DMS 273 (cell line): ENCODE data around the gene JADE2.

Experiments
- DNase-seq: peaks from one replicate; lab custom pipeline; 2025; ENCODE audit not compliant: unreplicated experiment; lab: John Stamatoyannopoulos, UW

The JADE2 gene

DNA sequence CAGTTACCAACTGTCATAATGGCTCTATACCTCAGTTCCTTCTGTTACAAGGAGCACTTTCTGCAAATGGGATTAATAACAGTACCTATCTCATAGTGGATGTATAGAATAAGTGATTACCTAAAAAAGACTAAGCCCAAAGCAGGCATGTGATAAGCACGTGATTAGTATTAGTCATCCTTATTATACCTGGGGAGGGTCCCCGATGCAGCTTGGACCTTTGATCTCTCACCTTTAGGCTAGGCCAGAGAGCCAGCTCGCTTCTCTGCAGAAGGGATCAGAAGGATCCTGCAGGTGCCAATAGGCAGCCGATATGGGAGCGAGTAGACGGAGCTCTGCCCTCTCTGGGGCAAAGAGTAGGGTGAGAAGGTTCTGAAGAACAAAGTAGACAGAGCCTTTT lies 4.0 kb downstream of the JADE2 start:
- DNase-seq: no peak

- DNase-seq: peak; percentile 43
Measured at GRCh38 chr5:134530301-134531077, 5.0 kb downstream of the JADE2 start.

- no peak for DNase-seq
Measured at GRCh38 chr5:134533115-134533815, 7.8 kb downstream of the JADE2 start.

DNA sequence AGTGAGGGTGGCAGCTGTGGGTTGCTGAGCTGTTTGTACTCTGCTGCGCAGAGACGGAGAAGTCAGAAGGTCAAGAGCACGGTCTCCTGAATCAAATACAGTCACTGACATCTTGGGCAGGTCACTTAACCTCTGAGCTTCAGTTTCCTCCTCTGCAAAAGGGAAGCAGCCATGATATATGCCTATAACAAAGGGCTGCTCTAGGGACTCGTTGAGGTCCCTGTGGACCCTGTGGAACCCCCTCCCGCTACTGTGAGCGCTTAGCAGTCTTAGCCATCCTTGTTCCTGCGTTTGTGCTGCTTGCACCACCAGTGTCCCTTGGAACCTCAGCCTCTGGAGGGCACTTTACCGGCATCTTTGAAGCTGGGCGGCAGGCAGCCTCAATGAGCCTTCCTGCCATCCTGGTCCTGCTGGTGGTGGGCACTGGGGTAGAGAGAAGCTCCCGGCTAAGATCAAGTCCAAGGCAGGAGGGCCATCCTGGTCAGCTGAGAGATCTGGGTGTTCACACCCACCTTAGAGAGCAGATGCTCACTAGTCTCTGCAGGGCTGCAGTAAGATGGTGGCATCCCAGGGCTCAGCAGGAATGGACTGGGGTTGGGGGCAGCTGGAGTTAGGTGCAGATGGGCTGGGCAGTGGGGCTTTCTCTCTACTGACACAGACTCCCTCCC lies 8.7 kb downstream of the JADE2 start:
- no peak for DNase-seq

DNA sequence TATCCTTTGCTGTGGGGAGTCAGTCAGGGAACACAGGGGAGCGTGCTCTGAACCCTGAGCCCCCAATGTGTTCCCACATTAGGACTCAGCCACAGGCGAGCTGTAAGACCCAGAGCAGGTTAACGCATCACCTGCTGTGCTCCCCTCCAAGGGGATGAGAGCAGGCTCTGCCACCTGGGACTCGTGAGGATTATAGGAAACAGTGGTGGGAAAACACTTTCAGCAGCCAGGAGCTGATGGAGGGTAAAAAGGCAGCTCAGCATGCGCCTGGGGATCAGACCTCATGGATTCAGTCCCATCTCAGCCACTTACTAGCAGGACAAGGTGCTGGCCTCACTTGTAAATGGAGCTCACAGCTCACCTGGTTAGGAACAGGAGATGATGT lies 9.2 kb downstream of the JADE2 start:
- no peak for DNase-seq

- peak; percentile 67 for DNase-seq
Measured at GRCh38 chr5:134536876-134537275, 11.4 kb downstream of the JADE2 start.

DNA sequence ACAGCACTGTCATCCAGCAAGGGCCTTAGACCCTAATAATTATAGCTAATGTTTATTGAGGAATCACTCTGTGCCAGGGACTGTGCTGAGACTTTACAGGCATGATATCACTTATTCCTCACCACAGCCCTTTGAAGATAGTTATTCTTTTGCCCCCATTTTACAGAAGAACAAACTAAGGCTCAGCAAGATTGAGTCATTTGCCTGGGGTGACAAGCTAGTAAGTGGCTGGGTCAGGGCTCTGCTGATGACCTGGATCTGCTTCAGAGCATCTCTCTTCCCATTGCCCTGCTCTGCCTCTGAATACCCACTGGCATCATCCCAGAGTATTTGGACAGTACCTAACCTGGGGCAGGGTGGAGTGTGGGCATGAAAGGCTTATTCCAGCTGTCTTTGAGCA lies 11.8 kb downstream of the JADE2 start:
- DNase-seq: no peak

GRCh38 chr5:134538296-134538695 lies 12.8 kb downstream of the JADE2 start:
- DNase-seq: no peak

DNA sequence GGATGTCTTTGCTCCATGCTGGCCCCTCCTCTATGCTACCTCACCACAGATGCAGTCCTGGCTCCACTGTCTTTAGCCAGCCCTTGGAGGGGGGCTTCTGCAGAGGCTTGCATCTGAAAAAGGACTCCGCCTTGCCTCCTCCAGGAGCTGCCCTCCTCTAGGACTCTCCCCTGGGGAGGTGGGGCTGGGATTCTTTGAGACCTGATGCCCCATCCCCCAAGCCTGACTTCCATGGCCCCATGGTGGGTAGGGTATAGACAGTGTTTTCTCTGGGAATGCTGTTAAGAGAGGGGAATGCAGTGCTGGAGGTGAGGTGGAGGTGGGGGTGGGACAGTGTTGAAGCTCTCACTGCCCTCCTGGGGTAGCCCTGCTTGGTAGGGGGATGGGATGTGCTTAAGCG lies 14.3 kb downstream of the JADE2 start:
- DNase-seq: no peak

DNA sequence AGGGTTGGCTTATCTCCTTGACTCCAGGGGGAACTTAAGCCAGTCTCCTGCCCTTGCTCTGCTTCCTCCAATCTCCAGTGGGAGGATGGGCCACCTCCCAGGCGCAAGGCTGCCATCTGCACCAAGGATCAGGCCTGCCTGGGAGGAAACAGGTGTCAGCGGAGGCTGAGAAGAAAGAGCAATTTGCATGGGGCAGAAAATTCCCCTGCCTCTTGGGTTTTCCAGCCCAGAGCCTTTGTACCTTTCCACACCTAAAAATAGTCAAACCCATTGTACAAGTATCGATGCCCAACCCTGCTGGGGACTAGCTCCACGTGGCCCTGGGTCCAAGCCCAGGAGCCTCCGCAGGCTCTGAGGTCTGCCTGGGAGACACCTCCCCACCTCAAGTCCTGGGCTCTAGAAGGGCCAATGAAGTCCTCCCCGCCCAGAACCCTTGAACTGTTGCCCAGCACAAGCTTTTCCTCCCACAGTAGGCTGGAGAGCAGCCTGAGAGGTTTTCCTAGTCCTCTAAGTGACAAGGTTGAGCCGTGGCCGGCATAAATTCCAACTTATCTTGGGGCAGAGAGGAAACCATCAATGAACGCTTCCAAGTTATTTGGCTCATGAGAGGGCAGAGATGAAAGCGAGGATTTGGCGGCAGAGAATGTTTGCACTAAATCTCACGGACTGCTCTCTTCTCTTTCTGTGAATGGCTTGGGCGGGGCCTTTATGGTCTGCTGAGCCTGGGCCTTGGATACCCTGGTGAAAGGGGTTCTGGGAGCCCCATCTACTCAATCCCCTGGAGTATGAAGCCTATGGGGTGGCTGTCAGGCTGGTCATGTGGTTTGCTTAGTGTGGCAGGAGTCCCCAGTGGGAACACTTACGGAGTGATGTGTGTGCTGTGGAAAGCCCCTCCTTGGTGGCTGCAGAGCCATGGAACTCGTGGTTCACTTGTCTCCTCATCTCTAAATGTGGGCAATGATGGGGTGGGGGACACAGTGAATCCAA lies 15.6 kb downstream of the JADE2 start:
- DNase-seq: peak; percentile 56

DNA sequence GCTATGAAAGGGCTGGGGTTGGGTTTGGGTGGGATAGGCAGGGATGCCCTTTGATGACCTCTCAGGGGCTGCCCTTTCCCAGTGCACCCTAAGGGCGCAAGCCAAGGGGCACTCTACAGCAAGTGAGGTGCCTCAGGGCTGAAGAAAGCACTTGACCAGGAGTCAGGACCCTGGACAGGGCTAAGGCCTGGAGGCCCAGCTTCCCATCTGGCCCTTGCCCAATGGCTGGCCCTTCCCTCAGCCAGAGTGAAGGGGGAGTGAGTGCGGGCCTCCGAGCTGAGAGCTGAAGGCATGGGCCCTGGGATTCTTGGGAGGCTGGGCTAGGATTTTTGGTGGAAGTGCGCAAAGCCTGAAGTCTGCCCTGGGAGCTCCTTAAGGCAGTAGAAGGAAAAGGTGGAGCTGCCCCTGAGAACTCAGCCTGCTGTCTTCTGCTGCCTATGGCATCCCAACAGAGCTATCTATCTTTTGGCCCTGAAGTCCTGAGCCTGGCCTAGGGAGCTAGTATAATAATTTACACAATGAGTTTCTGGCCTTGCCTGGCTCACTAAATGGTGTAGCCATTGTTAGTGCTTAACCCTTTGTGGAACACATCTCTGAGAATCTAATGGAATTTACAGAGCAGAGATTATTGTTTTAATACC lies 16.4 kb downstream of the JADE2 start:
- peak; percentile 25 for DNase-seq

DNA sequence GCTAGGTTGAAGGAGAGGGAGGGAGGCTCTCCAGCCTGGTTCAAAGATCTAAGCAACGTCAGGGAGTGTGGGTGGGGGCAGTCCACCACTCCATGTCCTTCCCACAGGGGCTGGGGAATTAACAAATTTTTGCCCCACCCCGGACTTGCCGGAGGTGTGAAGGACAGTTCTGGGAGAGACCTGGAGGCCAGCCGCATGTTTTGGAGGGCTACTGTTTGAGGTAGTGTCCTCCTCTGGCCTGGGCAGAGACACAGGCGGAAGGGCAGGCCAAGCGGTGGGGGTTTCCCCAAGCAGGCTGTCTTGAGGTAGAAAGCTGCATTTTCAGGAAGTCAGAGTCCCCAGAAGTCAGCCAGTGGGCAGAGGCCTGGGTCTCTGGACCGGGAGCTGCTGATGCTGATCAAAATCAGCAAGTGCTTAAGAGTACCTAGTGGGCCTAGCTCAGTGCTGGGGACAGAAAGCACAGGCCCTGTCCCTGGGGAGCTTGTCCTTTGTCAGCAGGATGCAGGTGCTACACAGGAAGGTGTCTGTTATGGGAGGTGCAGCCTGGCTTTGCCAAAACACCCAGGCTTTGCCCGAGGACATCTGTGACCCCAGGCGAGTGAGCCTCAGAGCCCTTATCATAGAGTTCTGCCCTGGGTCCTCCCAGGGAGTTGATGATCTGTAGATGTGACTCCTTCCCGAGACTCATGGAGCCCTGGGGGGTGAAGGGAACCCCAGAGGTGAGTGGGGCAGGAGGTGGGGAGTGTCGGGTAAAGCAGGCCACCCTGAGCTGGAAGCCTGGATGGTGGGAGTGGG lies 18.5 kb downstream of the JADE2 start:
- DNase-seq: no peak

- peak; percentile 75 for DNase-seq
Measured at GRCh38 chr5:134545070-134545868, 19.8 kb downstream of the JADE2 start.

DNA sequence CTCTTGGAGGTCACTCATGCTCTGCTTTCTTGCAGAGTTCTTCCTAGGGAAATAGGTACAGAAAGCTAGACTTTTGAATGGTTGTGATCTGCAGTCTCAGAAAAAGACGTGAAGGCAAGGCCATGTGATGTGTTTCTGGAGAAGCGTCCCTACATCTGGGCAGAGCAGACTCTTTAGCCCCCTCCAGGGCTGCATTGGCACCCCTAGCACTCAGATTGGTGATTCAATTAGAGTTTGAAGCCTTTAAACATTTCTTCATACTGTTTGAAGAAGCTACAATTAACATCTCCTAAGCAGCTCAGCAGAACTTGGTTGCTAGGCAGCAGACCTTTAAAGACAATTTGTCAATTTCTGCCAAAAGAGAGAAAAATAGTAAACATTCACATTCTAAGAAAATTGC lies 21.6 kb downstream of the JADE2 start:
- no peak for DNase-seq

DNA sequence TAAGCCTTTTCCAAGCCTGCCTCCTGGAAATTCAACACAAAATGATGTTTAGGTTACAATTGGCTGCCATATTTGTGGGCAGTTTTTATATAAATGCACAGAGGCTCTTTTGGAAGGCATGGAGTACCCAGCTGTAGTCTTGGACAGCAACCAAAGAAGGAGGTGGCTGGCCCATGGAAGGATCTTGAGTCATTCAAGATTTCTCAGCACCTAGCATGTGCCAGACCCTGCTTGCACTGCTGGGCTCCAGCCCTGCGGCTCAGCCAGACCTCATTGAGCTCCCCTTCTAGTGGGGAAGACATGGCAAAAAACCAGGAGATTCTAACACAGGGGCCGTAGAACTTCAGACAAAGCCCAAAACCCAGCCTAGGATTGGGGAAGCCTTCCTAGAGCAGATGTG lies 22.1 kb downstream of the JADE2 start:
- DNase-seq: peak; percentile 69

DNA sequence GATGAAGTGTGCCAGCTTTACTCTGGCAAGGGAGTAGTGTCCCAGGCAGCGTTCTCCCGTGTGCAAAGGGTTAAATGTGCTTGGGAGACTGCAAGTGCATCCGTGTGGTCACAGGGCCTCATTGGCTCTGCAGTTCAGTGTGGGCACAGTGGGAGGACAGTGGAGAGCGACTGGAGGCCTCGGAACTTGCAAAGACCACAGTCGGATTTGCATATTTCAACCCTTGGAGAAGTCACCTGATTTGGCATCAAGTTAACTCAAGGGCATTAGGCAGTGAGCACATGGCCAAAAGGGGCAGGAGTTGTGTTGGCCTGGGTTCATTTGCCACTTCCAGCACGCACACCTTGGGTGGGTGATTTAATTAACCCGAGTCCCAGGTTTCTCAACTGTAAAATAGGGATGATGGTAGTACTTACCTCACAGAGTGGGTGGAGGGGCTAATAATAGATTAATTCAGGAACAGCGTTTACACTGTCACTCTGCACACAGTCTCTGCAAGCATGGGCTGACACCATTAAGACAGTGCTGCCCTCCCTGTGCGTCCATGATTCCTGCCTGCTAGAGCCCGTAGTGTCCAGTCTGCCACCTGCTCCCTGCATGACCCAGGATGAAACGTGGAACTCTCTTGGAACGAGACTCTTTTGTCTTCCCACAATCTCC lies 22.7 kb downstream of the JADE2 start:
- DNase-seq: no peak

DNA sequence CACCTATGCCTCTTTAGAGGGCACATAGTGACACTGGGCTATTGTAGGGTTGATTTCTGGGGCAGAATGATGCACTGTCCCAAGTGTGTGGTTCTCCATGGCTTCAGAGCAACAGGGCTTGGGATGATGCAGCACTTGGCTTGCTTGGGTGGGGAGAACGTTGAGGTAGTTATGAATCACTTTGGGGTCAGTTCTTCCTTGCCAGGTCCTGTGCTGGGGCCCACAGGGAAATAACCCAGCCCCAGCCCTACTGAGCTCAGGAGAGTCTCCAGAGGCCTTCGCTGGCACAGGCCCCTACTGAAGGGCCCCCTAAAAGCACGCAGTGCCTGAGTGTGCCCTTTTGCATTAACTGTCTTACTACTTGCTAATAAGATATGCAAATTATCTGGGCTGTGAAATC lies 24.2 kb downstream of the JADE2 start:
- no peak for DNase-seq
